Measurements from ENCODE around the gene HMG20A.
"Not testable (repeated sequence)": the region's sequence is repeated elsewhere in the genome, so short reads cannot be mapped to it uniquely, and the experiment has no call there.

HMG20A gene

GRCh38 chr15:77393471-77393840 is 27.2 kb upstream of the HMG20A start:
- no peak for DNase-seq (ENCODE audit: low spot score)
- TF ChIP-seq, protein P1, sequence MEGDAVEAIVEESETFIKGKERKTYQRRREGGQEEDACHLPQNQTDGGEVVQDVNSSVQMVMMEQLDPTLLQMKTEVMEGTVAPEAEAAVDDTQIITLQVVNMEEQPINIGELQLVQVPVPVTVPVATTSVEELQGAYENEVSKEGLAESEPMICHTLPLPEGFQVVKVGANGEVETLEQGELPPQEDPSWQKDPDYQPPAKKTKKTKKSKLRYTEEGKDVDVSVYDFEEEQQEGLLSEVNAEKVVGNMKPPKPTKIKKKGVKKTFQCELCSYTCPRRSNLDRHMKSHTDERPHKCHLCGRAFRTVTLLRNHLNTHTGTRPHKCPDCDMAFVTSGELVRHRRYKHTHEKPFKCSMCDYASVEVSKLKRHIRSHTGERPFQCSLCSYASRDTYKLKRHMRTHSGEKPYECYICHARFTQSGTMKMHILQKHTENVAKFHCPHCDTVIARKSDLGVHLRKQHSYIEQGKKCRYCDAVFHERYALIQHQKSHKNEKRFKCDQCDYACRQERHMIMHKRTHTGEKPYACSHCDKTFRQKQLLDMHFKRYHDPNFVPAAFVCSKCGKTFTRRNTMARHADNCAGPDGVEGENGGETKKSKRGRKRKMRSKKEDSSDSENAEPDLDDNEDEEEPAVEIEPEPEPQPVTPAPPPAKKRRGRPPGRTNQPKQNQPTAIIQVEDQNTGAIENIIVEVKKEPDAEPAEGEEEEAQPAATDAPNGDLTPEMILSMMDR (IDR thresholded peaks at IDR 0.05; ENCODE audit: borderline replicate concordance, control extremely low read depth, extremely low read depth, insufficient read depth, missing control alignments) = no peak
- in situ Hi-C loops (cut with MboI; ENCODE audit: low sequenced_read_pairs, unreplicated experiment) = no loop called here

DNA sequence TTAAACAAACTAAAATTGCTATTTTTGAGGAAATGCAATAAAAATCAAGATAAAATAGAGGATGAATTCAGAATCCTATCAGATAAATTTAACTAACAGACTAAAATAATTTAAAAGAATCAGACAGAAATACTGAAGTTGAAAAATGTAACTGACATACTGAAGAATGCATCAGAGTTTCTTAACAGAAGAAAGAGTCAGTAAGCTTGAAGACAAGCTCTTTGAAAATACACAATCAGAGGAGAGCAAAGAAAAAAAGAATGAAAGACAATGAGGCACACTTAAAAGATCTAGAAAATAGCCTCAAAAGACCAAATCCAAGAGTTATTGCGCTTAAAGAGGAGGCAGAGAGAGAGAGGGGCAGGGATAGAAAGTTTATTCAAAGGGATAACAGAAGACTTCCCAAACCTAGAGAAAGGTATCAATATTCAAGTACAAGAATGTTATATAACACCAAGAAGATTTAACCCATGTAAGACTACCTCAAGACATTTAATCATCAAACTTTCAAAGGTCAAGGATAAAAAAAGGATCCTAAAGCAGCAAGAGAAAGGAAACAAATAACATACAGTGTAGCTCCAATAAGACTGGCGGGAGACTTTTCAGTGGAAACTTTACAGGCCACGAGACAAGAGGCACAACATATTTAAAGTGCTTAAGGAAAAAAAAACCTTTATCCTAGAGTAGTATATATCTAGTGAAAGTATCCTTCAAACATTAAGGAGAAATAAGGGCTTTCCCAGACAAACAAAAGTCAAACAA is 25.5 kb upstream of the HMG20A start:
- in situ Hi-C loops (cut with MboI; ENCODE audit: low sequenced_read_pairs, unreplicated experiment) = no loop called here
- no peak for DNase-seq (ENCODE audit: low spot score)
- TF ChIP-seq, protein P1 (IDR thresholded peaks at IDR 0.05; ENCODE audit: borderline replicate concordance, control extremely low read depth, extremely low read depth, insufficient read depth, missing control alignments) = no peak

DNA sequence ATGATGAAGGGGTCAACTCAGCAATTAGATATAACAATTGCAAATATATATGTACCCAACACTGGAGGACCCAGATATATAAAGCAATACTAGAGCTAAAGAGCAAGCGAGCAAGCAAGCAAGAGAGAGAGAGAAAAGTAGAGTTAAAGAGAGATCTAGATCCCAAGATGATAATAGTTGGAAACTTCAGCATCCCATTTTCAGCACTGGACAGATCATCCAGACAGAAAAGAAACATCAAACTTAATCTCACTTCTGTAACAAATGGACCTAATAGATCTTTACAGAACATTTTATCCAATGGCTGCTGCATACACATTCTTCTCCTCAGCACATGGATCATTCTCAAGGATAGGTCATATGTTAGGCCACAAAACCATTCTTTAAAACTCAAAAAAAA is 24.0 kb upstream of the HMG20A start:
- TF ChIP-seq, protein P1 (IDR thresholded peaks at IDR 0.05; ENCODE audit: borderline replicate concordance, control extremely low read depth, extremely low read depth, insufficient read depth, missing control alignments) = no peak
- DNase-seq (ENCODE audit: low spot score) = no peak
- in situ Hi-C loops (cut with MboI; ENCODE audit: low sequenced_read_pairs, unreplicated experiment) = no loop called here

DNA sequence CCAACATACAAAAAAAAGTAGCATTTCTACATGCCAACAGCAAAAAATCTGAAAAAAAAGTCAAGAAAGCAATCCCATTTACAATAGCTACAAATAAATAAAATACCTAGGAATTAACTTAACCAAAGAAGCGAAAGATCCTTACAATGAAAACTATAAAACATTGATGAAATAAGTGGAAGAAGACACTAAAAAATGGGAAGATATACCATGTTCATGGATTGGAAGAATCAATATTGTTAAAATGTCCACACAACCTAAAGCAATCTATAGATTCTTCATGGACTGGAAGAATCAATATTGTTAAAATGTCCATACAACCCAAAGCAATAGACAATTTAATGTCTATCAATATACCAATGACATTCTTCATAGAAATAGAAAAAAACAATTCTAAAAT is 21.8 kb upstream of the HMG20A start:
- TF ChIP-seq, protein P1 (IDR thresholded peaks at IDR 0.05; ENCODE audit: borderline replicate concordance, control extremely low read depth, extremely low read depth, insufficient read depth, missing control alignments) = no peak
- DNase-seq (ENCODE audit: low spot score) = no peak
- in situ Hi-C loops (cut with MboI; ENCODE audit: low sequenced_read_pairs, unreplicated experiment) = no loop called here

GRCh38 chr15:77400258-77400657 is 20.4 kb upstream of the HMG20A start:
- no peak for DNase-seq (ENCODE audit: low spot score)
- in situ Hi-C loops (cut with MboI; ENCODE audit: low sequenced_read_pairs, unreplicated experiment) = no loop called here
- TF ChIP-seq, protein P1 (IDR thresholded peaks at IDR 0.05; ENCODE audit: borderline replicate concordance, control extremely low read depth, extremely low read depth, insufficient read depth, missing control alignments) = no peak

DNA sequence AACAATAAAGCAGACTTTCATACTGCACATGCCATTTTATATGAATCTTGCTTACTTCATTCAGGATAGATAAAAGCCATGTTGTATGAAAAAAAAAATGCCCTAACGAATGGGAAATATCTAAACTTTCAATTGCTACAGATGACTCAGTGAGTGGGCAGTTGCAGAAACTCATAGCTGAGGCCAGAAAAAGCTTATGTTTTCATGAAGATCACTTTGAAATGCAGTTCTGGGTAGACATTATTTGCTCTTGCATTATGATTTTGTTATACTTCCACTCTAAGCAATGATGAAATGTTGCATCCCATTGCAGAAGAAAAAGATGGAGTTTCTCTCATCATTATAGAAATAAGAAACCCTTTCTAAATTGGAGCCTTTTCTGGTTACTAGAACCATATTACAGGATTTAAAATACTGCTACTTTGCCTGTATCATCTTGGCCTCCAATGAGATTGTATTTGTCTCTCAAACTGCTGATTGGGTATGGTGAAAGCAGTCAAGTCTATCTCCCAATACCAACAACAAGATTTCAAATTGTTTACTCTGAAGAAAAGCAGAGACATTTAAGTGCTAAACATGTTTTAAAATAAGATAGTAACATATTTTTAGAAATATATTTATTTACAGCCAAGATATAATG is 17.8 kb upstream of the HMG20A start:
- peak; percentile 38 for DNase-seq (ENCODE audit: low spot score)
- TF ChIP-seq, protein P1 (IDR thresholded peaks at IDR 0.05; ENCODE audit: borderline replicate concordance, control extremely low read depth, extremely low read depth, insufficient read depth, missing control alignments) = no peak
- in situ Hi-C loops (cut with MboI; ENCODE audit: low sequenced_read_pairs, unreplicated experiment) = no loop called here

GRCh38 chr15:77406173-77406759 is 14.4 kb upstream of the HMG20A start:
- in situ Hi-C loops (cut with MboI; ENCODE audit: low sequenced_read_pairs, unreplicated experiment); DNase-seq (ENCODE audit: low spot score): not testable (repeated sequence)
